Right lung (tissue), 5 donors: Measurements from ENCODE around the gene CHST3. TPM values are rescaled to one million over a fixed set of nuclear protein-coding genes. Genes with fewer than 3 reads are reported as not detected.
"Not testable (repeated sequence)": the region's sequence is repeated elsewhere in the genome, so short reads cannot be mapped to it uniquely, and the experiment has no call there.

Experiments used
- DNase-seq, 2 donors: peaks; one replicate each; pipeline ENCODE4 v3.0.0-alpha.2; 2013
- polyA plus RNA-seq, 5 donors: library from polyadenylated mRNA; unstranded; fragments of 120-200 nt; gene quantifications; one replicate each; pipeline versions ENCODE4 v1.2.1 to v1.2.3, GENCODE V29; 2013; ENCODE audit warnings: inconsistent platforms in 1 of 5, low replicate concordance in 1 of 5; ENCODE audit not compliant: insufficient read length in 5 of 5, insufficient read depth in 1 of 5

The CHST3 gene
- polyA plus RNA-seq, 5 donors = 10.1 to 11.4 (median 10.7) TPM

- peak in 1 of 2 donors; percentile 46 for DNase-seq
Observed at GRCh38 chr10:71985542-71986250, 21.5 kb downstream of the CHST3 start.

GRCh38 chr10:71988895-71989294 lies 24.7 kb downstream of the CHST3 start:
- DNase-seq = not testable (repeated sequence)

- DNase-seq = no peak
Observed at GRCh38 chr10:71989661-71990454, 25.7 kb downstream of the CHST3 start.

GRCh38 chr10:71990706-71991269 lies 26.6 kb downstream of the CHST3 start:
- no peak for DNase-seq

GRCh38 chr10:71995449-71995848 lies 31.3 kb downstream of the CHST3 start:
- no peak for DNase-seq

- peak; percentile 73 to 81 for DNase-seq
Observed at GRCh38 chr10:71995887-71996575, 31.8 kb downstream of the CHST3 start.

GRCh38 chr10:71996592-71997371 lies 32.6 kb downstream of the CHST3 start:
- DNase-seq = no peak

GRCh38 chr10:71998119-71998839 lies 34.1 kb downstream of the CHST3 start:
- no peak for DNase-seq

GRCh38 chr10:71998840-71999194 lies 34.6 kb downstream of the CHST3 start:
- DNase-seq = peak in 1 of 2 donors; percentile 42

GRCh38 chr10:71999360-72000072 lies 35.3 kb downstream of the CHST3 start:
- DNase-seq = peak; percentile 98 to 99

GRCh38 chr10:72000073-72001032 lies 36.2 kb downstream of the CHST3 start:
- no peak for DNase-seq

- no peak for DNase-seq
Observed at GRCh38 chr10:72001033-72001395, 36.8 kb downstream of the CHST3 start.

GRCh38 chr10:72002354-72003295 lies 38.4 kb downstream of the CHST3 start:
- no peak for DNase-seq

- DNase-seq = no peak
Observed at GRCh38 chr10:72006026-72006425, 41.8 kb downstream of the CHST3 start.

- no peak for DNase-seq
Observed at GRCh38 chr10:72007246-72007892, 43.2 kb downstream of the CHST3 start.

- DNase-seq = no peak
Observed at GRCh38 chr10:72008096-72008981, 44.1 kb downstream of the CHST3 start.
